GM21360 (cell line): ENCODE data around the gene POU2F2.
"Not testable (repeated sequence)": the region's sequence is repeated elsewhere in the genome, so short reads cannot be mapped to it uniquely, and the experiment has no call there.

Source experiments
- ATAC-seq: cut with Tn5 transposase; IDR thresholded peaks from one replicate; pipeline ENCODE4 v1.9.1; 2021; ENCODE audit warnings: mild to moderate bottlenecking, moderate library complexity; ENCODE audit not compliant: unreplicated experiment

The POU2F2 gene

DNA sequence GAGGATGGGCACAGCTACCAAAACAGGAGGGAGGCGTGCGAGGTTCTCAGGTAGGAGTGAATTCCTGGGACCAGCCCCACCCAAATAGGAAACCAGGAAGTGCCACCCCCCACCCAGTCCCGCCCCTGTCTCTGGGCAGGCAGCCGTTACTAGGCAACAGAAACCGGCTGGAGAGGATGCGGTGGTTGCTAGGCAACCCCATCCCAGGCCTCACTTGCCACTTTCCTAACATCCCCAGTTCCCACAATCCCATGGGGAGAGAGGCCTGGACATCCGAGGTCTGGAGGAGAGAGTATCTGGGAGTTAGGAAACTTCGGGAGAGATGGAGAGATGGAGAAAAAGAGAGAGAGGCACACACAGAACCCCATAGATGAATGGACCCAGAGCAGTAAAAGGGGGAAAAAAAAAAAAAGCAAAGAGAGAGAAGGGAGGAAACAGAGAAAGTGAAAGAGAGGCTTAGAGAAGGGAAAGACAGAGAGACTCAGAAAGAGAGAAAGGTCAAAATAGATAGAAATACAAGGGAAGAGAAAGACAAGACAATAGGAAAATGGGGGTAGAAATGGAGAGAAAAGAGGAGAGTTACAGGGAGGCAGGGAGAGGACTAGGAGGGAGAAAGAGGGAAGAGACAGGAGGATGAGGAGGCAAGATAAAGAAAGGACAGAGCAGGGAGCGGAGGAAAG, 66.0 kb downstream of the POU2F2 start:
- no peak for ATAC-seq

DNA sequence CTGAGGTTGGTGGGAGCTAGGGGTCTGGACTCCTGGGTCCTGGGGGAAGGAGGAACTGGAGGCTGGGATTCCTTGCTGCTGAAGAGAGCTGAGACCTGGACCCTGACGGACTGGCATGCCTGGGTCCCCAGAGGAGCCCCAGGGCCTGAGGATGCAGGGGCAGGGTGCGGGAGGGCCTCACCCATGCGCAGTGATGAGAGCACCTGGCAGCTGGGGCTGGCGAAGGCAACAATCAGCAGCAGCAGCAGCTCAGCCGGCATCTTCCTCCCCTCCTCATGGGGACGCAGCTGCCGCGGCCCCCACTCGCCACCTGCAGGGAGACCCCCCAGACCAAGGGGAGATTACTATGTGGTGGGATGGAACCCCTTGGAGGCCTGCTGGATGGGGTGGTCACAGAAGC, 66.7 kb downstream of the POU2F2 start:
- no peak for ATAC-seq

DNA sequence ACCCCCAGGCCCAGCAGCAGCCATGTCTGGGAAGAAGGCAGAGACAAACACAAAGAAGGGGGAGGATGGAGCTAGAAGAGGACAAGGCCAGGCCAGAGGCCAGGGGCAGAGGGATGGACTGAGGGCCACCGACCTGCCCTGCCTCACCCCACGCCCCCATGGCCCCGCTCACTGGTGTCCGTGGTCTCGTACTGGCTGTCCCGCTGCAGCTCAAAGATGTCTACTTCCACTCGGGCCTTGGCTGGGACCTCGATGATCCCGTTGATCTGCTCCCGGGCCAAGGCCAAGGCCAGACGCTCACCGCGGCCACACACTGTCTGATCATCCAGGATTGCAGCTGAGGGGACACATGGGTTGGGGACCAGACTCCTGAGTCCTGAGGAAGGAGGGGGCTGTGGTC, 67.2 kb downstream of the POU2F2 start:
- no peak for ATAC-seq

DNA sequence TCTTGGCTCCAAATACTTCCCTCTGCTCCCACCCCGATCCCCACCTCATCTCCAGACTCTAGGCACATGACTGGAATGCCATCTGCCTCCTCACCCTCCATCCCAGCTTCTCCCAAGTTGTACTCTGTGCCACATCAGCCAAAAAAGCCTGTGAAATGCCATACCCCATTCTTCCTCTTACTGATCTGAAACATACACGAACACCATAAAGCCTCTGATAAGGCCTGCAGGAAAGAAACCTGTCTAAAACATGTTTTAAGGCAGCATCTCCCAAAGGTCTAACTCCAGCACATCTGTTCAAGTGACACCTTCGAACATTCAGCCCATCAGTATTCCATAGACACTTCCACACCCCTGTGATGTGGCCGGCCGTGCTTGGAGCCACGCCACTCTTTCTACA, 67.8 kb downstream of the POU2F2 start:
- ATAC-seq = no peak

DNA sequence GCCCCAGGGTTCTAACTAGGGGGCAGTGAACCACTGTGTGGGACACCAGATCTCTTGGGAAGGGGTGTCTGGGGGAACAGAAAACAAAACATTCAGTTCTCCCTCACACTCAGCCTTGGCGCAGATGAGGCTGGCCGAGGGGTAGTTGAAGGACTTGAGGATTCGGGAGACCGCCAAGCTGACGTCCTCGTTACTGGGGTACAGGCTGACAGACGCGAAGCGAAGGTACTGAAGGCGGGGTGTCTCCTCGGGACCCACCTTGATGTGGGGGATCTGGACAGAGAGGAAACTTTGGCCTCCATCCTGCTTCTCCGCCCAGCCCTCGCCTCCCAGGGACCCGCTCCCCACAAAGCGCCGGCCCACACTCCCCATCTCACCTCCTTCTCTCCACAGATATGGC, 69.9 kb downstream of the POU2F2 start:
- no peak for ATAC-seq

DNA sequence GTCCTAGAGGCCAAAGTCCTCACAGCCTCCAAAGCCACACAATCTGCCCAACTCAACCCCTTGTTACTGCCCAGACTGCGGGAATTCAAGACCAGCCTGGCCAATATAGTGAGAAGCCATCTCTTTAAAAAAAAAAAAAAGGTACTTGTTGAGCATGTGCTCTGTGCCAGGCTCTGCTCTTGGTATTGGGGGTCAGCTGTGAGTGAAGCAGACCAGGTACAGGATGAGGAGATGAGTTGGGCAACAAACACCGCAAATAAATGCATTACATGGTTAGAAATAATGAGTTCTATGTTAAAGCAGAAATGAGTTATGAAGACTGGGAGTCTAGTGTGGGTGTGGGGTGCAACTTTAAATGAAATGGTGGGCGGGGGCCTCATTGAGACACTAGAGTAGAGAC, 72.1 kb downstream of the POU2F2 start:
- no peak for ATAC-seq

DNA sequence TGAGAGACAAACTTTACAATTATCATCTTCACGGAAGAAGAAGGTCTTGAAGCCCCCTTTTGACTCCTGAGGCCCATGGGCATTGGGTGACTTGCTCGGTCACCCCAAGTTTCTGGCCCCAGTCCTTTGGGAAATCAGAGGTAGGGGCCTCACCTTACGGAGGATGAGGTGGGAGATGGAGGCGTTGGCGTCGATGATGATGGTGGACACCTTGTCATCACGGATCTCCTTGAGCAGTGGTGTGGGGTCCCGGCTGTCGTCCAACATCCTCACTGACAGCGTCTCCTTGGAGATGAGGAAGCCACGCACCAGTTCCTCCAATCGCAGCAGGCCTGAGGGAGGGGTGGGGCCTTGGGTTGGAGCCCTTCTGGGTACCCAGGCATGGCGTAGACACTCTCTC, 73.0 kb downstream of the POU2F2 start:
- no peak for ATAC-seq

DNA sequence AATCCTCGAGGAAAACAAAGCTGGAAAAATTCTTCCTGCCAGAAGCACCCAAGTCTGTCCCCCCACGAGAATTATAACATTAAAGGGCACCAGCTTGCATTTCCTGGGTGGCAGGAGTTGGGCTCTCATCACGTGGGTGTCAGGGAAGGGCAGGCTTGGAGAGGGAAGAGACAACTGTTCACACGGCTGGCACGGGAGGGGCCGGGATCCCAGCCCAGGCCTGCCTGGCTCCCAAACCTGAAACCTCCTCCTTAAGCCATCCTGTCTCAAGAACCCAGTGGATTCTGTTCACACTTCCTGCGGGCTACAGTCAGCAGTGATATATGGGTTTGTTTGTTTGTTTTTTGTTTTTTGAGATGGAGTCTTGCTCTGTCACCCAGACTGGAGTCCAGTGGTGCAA, 74.4 kb downstream of the POU2F2 start:
- ATAC-seq = no peak

DNA sequence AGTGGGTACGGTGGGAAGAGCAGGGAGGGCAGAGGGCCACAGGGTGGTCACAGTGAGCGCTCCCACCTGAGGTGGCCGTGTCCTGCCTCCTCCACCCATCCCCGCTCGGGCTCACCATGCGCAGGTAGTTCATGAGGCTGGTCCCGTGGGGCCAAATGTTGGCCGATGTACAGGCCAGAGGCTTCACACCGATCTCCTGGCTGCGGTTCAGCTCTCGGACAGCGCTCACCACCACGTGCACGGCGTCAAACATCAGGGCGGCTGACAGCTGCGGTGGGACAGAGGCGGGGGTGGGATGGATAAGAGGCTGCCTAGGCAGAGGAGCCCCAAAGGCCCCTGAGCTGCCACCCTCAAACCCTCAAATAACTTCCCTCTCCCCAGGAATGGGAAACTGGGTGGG, 78.0 kb downstream of the POU2F2 start:
- no peak for ATAC-seq

DNA sequence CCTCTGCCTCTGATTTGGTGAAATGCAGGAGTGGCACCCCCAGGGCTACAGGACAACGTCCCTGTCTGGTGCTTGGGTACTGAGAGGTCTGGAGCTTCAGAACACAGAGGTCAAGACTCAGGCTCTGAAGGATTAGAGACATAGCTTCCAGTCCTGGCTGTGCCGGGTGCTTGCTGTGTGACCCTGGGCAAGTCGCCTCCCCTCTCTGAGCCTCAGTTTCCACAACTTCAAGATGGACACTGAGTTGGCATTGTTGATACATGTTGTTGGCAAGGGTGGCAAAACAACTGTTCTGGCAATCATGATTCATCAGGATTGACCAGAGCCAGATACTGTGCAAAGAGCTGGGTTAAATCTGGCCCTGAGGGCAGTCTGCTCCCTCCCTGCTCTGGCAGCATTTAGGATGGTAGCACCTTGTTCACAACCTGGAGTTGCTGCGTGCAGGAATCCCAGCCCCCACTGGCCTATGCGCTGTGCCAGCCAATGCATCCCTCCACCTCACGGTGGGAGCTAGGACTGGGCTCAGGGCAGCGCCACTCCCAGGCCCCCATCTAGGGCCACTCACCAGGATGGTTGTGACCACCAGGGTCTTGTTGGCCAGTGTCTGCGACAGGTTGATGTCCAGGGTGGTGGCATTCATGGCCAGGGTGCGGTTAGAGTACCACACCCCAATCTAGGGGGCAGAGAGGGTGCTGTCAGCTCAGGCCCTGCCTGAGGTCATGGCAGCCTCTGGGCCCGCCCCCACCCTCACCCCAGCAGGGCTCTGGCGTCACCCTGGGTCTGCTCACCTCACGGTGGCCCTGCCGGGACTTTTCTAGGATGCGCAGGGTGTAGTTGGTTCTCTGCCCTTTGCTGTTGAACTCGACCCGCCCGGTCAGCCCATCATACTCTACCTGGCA, 79.0 kb downstream of the POU2F2 start:
- no peak for ATAC-seq

DNA sequence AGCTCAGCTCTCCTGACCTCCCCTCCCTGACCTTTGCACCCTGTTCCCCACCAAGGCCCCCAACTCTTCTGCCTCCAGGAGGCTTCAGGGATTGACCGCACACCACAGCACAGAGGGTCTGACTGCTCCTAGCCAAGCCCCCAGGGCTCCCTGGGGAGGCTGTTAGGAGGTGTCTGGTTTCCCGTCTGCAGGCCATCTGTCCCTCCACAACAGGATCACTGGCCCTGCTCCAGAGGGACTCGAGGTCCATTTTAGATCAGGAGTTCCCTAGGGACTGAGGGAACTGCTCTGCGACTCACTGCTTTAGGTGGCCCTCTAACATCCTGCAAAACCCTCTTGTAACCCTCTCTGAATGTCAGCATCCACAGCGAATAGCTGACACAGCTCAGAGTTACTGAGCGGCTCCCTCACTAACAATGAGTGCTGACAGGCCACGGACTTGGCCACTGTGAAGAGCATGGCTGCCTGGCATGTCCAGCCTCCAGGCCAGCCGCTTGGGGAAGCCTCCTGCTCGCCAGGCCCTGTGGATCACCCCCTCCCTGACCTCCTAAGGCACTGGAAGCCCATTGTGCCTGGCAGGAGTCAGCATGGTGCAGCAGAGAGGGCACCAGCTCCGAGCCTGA, 79.9 kb downstream of the POU2F2 start:
- no peak for ATAC-seq

DNA sequence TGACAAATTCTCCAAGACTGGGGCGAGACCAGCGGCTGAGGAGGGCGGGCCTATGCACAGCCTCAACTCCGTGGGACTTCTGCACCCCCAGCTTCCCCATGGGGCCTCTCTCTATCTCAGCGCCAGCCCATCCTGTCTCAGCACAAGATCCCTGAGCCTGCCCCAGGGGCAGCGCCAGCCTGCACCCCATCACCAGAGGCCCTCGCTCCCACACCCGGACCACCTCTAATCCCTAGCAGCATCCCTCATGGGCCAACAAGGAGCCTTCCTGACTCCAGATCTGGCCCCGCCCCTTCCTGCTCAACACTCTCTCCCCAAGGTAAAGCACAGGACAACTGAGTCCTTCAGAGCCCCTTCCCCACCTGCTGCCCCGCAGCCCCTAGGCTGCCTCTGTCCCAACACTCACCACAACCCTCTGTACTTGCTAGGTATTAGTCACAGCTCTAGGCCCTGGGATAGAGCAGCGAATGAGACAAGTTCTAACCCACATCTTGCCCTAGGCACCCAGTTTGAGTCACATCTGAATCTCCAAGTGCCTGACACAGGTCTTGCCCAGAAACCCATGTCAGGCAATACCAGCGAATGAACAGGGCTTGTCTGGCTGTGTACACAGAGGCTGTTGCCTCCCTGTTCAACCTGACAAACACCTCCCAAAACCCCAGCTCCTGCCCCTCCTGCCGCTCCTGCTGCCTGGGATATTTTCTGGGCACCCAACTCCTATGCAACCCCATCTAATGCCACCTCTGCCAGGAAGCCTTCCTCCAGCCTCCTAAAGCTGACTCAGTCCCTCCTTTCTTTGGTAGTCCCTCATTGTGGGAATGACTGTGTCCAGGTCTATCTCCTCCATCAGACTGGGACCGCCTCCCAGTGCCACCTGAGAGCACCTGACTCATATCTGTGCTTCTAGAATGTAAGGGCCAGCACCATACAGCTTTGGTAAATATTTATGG, 80.8 kb downstream of the POU2F2 start:
- no peak for ATAC-seq

DNA sequence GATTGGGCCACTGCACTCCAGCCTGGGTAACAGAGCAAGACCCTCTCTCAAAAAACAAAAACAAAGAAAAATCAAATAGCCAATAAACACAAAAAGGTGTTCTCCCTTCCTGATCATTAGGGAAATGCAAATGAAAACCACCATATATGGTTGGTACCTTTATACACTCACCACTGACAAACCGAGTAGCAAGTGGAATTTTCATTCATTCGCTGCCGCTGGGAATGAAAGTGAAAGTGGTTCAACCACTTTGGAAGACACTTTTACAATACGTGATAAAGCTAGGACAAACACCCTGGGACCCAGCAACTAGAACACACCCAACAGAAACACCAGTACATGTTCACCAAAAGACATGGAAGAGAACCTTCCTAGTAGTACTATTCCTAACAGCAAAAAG, 83.3 kb downstream of the POU2F2 start:
- no peak for ATAC-seq

DNA sequence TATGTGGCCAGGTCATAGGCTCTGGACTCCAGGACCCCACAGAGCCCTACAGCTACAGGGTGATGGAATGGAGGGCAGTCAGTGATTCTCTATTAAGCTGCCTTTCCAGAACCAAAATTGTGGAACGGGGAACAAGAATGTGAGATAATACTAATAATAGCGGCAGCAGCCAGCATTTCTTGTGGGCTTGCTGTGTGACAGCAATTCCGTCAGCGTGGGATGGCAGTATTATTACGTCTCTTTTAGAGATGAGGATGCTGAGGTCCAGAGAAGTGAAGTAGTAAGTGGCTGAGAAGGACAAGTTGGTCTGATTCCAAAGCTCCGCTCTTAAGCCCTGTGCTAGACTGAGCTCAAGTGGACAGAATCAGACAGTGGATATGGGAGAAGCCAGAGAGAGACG, 86.7 kb downstream of the POU2F2 start:
- no peak for ATAC-seq

DNA sequence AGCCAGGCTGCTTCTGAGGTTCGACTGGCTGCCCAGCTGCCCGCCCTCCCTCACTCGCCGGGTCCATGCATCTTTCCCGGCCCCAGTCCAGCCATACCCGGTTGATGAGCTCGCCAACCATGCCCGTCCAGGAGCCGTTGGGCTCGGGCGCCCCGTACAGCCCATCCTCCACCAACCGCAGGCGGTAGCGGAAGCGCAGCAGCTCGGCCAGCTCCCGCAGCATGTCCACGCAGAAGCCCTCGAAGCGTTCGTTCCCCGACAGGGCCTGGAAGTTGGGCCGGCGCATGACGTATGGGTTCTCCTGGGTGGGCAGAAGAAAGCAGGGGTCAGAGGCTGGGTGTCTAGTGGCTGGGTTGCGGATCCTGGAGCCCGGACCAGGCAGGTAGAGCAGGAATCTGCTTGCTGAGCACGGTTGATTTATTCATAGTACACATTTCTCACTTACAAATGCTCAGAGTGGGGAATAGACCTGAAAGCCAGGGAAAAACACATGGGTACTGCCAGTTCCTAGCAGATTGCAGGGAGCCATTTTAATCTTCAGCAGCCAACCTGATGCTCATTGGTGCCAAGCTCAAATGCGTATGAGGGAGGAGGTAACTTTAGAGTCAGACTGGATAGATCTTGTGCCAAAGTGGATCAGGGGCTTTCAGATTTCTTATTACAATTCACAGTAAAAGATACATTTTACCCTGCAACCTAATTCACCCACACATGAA, 89.6 kb downstream of the POU2F2 start:
- ATAC-seq = no peak

DNA sequence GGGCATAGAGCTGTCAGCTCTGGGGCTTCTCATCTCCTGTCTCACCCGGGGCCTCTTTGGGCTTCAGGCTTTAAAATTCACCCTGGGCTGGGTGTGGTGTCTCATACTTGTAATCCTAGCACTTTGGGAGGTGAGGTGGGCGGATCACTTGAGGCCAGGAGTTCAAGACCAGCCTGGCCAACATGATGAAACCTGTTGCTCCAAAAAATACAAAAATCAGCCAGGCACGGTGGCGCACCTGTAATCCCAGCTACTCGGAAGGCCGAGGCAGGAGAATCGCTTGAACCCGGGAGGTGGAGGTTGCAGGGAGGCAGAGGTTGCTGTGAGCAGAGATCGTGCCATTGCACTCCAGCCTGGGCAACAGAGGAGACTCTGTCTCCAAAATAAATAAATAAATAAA, 91.8 kb downstream of the POU2F2 start:
- ATAC-seq = not testable (repeated sequence)

DNA sequence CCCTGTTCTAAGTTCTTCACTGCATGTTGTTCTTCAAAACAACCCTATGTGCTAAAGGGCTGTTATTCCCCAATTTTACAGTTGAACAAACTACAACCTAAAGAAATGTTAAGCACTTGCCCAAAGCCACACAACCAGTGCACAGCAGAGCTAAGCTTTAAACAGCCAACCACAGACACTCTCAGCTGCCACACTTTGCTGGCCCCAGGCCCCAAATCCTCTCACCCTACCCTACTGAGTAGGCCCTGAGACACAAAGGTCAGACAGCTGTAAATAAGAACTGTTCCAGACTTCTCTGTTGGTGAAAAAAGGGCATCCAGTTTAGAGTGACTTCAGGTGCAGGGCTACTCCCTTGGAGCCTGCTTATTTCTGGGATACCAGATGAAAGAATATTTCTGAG, 92.2 kb downstream of the POU2F2 start:
- ATAC-seq = no peak

DNA sequence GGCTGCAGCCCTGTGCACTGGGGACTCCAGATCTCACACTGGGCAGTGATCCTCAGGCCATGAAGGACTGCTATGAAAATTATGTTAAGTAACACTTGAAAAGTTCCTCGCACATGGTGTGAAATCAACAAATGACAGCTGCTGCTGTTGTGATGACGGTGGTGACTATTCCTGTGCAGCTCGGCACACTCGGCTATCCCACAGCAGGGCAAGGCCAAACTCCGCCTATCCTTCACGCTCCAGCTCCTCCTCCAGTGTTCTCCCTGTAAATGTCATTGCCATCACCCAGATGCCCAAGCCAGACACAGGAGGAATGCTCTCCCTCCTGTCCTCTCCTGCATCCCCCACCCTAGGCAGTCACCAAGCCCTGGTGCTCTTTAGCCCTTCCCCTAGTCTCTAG, 93.6 kb downstream of the POU2F2 start:
- no peak for ATAC-seq

DNA sequence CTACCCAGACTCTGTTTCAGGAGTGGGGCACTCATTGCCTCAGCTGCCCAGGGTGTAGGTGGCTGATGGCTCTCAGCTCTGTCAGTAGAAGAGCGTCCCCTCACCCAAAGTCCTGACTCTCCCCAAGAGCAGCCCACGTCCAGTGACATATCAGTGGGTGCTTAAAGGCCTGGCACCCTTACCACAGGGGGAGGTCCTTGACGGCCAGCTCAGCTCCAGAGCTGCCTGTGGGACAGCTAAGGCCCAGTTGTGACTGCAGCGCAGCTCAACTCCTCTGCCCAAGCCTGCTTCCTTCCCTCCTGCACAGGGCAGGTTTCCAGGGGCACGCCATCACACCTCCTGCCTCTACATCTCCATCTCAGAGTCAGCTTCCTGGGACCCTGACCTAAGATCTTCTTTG, 94.6 kb downstream of the POU2F2 start:
- no peak for ATAC-seq
